K562 (cell line): Measurements from ENCODE around the gene FLVCR2. TPM values are rescaled to one million over a fixed set of nuclear protein-coding genes. Genes with fewer than 3 reads are reported as not detected.

ENCODE experiments used
- ATAC-seq: fragments of 200-7000 bp; cut with Tn5 transposase; 3 replicates; pipeline ENCODE4 v1.9.1; 2020; ENCODE audit warnings: moderate library complexity
- BruUV-seq: library from RNA; stranded (reverse); fragments of 400-500 nt; replicated peaks from 2 replicates; lab custom pipeline; 2021; lab: Mats Ljungman, UMichigan
- CTCF ChIA-PET: fragments of 300-600 bp; formaldehyde crosslinking; extraction: SDS; loops from one replicate; lab custom pipeline; 2021; ENCODE audit warnings: low intra/inter-chr PET ratio; lab: Yijun Ruan, JAX
- POLR2A ChIA-PET: fragments of 300-600, 350-650 bp; sonication (Branson Sonifier 250); formaldehyde crosslinking; extraction: SDS; loops from one replicate; lab custom pipeline; 2021; ENCODE audit warnings: antibody characterized with exemption, inconsistent platforms; lab: Yijun Ruan, JAX
- DNase-seq, 4 experiments: peaks; one replicate each; pipeline versions ENCODE4 v3.0.0 to v3.0.0-alpha.2; 2011 to 2018; ENCODE audit warnings: low spot score in 3 of 4, mixed read lengths in 3 of 4; ENCODE audit errors: extremely low read depth in 1 of 4
- FAIRE-seq: peaks from 2 replicates; lab custom pipeline; 2011; peaks lifted over from hg19 to GRCh38; lab: Jason Lieb, UNC
- H2AFZ ChIP-seq: 2 replicates; pipeline ENCODE4 v1.6.0; 2011; ENCODE audit warnings: low read depth, low read length, control low read depth, inconsistent platforms
- H3K27ac ChIP-seq: fragments of 200-600 bp; 3 replicates; pipeline ENCODE4 v1.8.0; 2011; ENCODE audit warnings: low read depth, mild to moderate bottlenecking, control low read depth, inconsistent platforms, low read length, moderate library complexity, mixed read lengths; ENCODE audit errors: extremely low read depth
- H3K27me3 ChIP-seq, 2 experiments: fragments of 300-600 bp in 1 of 2; 2 replicates in 1 of 2; 3 replicates in 1 of 2; pipeline versions ENCODE4 v1.6.0 to v1.8.0; 2011; ENCODE audit warnings: inconsistent platforms in 2 of 2, low read length in 2 of 2, mild to moderate bottlenecking in 1 of 2, mixed read lengths in 1 of 2, moderate library complexity in 1 of 2; ENCODE audit not compliant: control insufficient read depth in 2 of 2, insufficient read depth in 2 of 2
- H3K36me3 ChIP-seq: fragments of 300-600 bp; 3 replicates; pipeline ENCODE4 v1.8.0; 2011; ENCODE audit warnings: mild to moderate bottlenecking, low read length, inconsistent platforms; ENCODE audit not compliant: control insufficient read depth, insufficient read depth
- H3K4me1 ChIP-seq, 2 experiments: fragments of 200-600 bp in 1 of 2; replicated peaks in 1 of 2; 2 replicates in 1 of 2; 3 replicates in 1 of 2; pipeline versions ENCODE4 v1.5.1 to v1.8.0; 2011; ENCODE audit warnings: inconsistent platforms in 2 of 2, low read length in 2 of 2, mild to moderate bottlenecking in 1 of 2, mixed read lengths in 1 of 2, moderate library complexity in 1 of 2; ENCODE audit not compliant: control insufficient read depth in 2 of 2, insufficient read depth in 2 of 2
- H3K4me2 ChIP-seq: 2 replicates; pipeline ENCODE4 v1.6.1; 2011; ENCODE audit warnings: low read length, control low read depth, inconsistent platforms, mixed read lengths; ENCODE audit not compliant: insufficient read depth
- H3K4me3 ChIP-seq: fragments of 200-600 bp; sonication (generic), shearing (Covaris generic); 2 replicates; pipeline ENCODE4 v1.5.1; 2016; ENCODE audit warnings: control low read depth, inconsistent platforms
- H3K79me2 ChIP-seq: fragments of 200-600 bp; 3 replicates; pipeline ENCODE4 v1.8.0; 2011; ENCODE audit warnings: low read length, inconsistent platforms; ENCODE audit not compliant: control insufficient read depth, insufficient read depth
- H3K9ac ChIP-seq, 2 experiments: 2 replicates each; pipeline versions ENCODE4 v1.6.0 to v1.6.1; 2011; ENCODE audit warnings: low read depth in 2 of 2, low read length in 2 of 2, control low read depth in 1 of 2, inconsistent platforms in 1 of 2, mild to moderate bottlenecking in 1 of 2, mixed read lengths in 1 of 2; ENCODE audit not compliant: insufficient read depth in 1 of 2
- H3K9me1 ChIP-seq: one replicate; pipeline ENCODE4 v1.6.0; 2011; ENCODE audit warnings: inconsistent platforms, mild to moderate bottlenecking, low read length, moderate library complexity; ENCODE audit not compliant: control insufficient read depth, insufficient read depth
- H3K9me3 ChIP-seq: replicated peaks from 2 replicates; pipeline ENCODE4 v1.5.1; 2011; ENCODE audit warnings: low read depth, low read length, inconsistent platforms; ENCODE audit not compliant: control insufficient read depth, insufficient read depth
- H4K20me1 ChIP-seq: replicated peaks from 2 replicates; pipeline ENCODE4 v1.6.1; 2011; ENCODE audit warnings: low read length, inconsistent platforms, mixed read lengths; ENCODE audit not compliant: control insufficient read depth, insufficient read depth
- CHCHD3 ChIP-seq: fragments of 250-450 bp; sonication (Bioruptor Pico); IDR thresholded peaks from 2 replicates; pipeline ENCODE4 v2.1.2; 2022; ENCODE audit warnings: mild to moderate bottlenecking
- ETV6 ChIP-seq, 3 experiments: fragments of 150-350 bp in 1 of 3; sonication (generic) in 1 of 3; formaldehyde crosslinking in 1 of 3; IDR thresholded peaks; 2 replicates each; pipeline versions ENCODE4 v1.6.1 to v1.8.0; 2014 to 2022; ENCODE audit warnings: borderline replicate concordance in 2 of 3, low read depth in 2 of 3, antibody characterized with exemption in 1 of 3, low read length in 1 of 3, mild to moderate bottlenecking in 1 of 3, missing genetic modification reagents in 1 of 3
- HNRNPLL ChIP-seq: fragments of 200-400 bp; formaldehyde crosslinking; IDR thresholded peaks from 2 replicates; pipeline ENCODE4 v1.6.1; 2017; ENCODE audit warnings: low read length, low read depth, mild to moderate bottlenecking; ENCODE audit not compliant: poor library complexity, severe bottlenecking
- MCM2 ChIP-seq: fragments of 450-650 bp; IDR thresholded peaks from 2 replicates; pipeline ENCODE4 v1.6.1; 2017; ENCODE audit warnings: low read depth, mild to moderate bottlenecking
- NBN ChIP-seq: fragments of 450-650 bp; IDR thresholded peaks from 2 replicates; pipeline ENCODE4 v1.6.1; 2016; ENCODE audit warnings: low read depth, mild to moderate bottlenecking
- RBM25 ChIP-seq: fragments of 200-400 bp; formaldehyde crosslinking; IDR thresholded peaks from 2 replicates; pipeline ENCODE4 v1.6.1; 2018; ENCODE audit warnings: low read length, low read depth, moderate library complexity; ENCODE audit not compliant: severe bottlenecking
- SMARCC2 ChIP-seq: fragments of 450-650 bp; IDR thresholded peaks from 2 replicates; pipeline ENCODE4 v1.6.1; 2017; ENCODE audit warnings: antibody characterized with exemption, moderate library complexity, mild to moderate bottlenecking, low read depth
- WGBS: fragments of 100-300 bp; shearing (Covaris generic); methylation state at CpG from one replicate; pipeline ENCODE4 v1.1.6; 2016; ENCODE audit warnings: low coverage, mixed read lengths; ENCODE audit not compliant: insufficient coverage; ENCODE audit errors: missing lambda C conversion rate; 5-methylcytosine and 5-hydroxymethylcytosine counted together
- in situ Hi-C: fragments of 300-500 bp; cut with MboI; formaldehyde crosslinking; loops from 4 replicates; pipeline ENCODE4 v1.15.0; 2018; ENCODE audit warnings: inconsistent platforms, mixed read lengths
- intact Hi-C: fragments of 100-400 bp; cut with micrococcal nuclease; formaldehyde crosslinking; loops from 2 replicates; pipeline ENCODE4 v1.14.2; 2022
- polyA plus RNA-seq, 8 experiments: library from polyadenylated mRNA; depleted of rRNA in 4 of 8; stranded (reverse) in 5 of 8; unstranded in 3 of 8; fragments of >200 nt; fragmentation: Nextera tagmentation in 2 of 8; fragmentation: Illumina TruSeq in 1 of 8; extraction: Ambion mirVana in 2 of 8; extraction: Trizol in 1 of 8; gene quantifications; 2 replicates each; pipeline versions ENCODE4 v1.2.1 to v1.2.3, GENCODE V29; 2011 to 2014; ENCODE audit warnings: inconsistent platforms in 1 of 8, missing spikeins in 1 of 8
- total RNA-seq, 7 experiments: library from RNA; depleted of rRNA in 6 of 7; stranded (reverse); fragments of >200 nt in 6 of 7; fragmentation: Illumina TruSeq in 2 of 7; extraction: Trizol in 2 of 7; gene quantifications; 2 replicates each; pipeline versions ENCODE4 v1.2.1 to v1.2.3, GENCODE V29; 2011 to 2021; ENCODE audit warnings: low replicate concordance in 1 of 7

The FLVCR2 gene
- total and polyA plus RNA-seq, 9 of the 15 experiments (the other 6 are each of a cell fraction or from before 2014, with no cell fraction given), result 1.5 TPM; not detected in 8

DNA sequence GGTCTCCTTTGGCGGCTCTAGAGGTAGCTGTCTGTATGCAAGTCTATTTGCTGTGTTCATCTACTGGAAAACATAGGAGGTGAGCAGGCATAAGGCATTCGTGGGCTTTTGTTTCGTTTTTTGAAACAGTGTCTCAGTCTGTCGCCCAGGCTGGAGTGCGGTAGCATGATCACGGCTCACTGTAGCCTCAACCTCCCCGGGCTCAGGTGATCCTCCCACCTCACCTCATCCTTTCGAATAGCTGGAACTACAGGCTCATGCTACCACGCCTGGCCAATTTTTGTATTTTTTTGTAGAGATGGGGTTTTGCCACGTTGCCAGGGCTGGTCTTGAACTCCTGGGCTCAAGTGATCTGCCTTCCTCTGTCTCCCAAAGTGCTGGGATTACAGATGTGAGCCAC lies 27.5 kb downstream of the FLVCR2 start:
- Histone ChIP-seq H4K20me1 (no peaks in the 10 kb centered on the region), H3K27ac (no peak overlapping the region), H3K79me2 (no peaks in the 10 kb centered on the region), H3K4me1 (no peaks in the 10 kb centered on the region; a peak in 2 of 5 replicates), H3K4me2 (no peak overlapping the region), H3K9me3 (no peaks in the 10 kb centered on the region), H3K36me3 (no peaks in the 10 kb centered on the region), H3K9ac (no peak overlapping the region), H2AFZ (no peak overlapping the region), H3K9me1 (no peaks in the 10 kb centered on the region), H3K4me3 (no peak overlapping the region), H3K27me3 (peaks cover 12 to 37% of the 10 kb centered on the region in 2 experiments; a peak in 4 of 5 replicates)
- intact Hi-C loops (no loop called here), in situ Hi-C loops (no loop called here)
- TF ChIP-seq ETV6 (IDR thresholded peaks at IDR 0.05; ENCODE audit: borderline replicate concordance in 1 of 2, low read depth in 2 of 2, low read length in 1 of 2) (no peak), ETV6 (CRISPR knock-in tag; IDR thresholded peaks at IDR 0.05; ENCODE audit: borderline replicate concordance) (no peak), MCM2 (no peak), RBM25 (no peak), HNRNPLL (no peak), SMARCC2 (no peak), CHCHD3 (no peak), NBN (no peak)
- no TSS peak for BruUV-seq
- CTCF ChIA-PET, result no interaction called here
- DNase-seq (no peak), ATAC-seq (no peak), FAIRE-seq (no peak)
- 13% methylated on average over 10 of the region's 10 CpGs for WGBS
- POLR2A ChIA-PET, result interaction anchor here (2.8 kb wide), 1 partner anchor 11 kb away, joined by 8 read pairs; no protein-coding TSS in a partner anchor
